ENCODE measurements around the gene ZNF143.
A peak's percentile ranks its signal among the peaks of the same experiment; 100 is the strongest.

ZNF143 gene

GRCh38 chr11:9561279-9561982 lies 100.6 kb downstream of the ZNF143 start:
- Histone ChIP-seq H3K9me3 (ENCODE audit: severe bottlenecking) (peaks cover 5% of the 10 kb centered on the region), H3K4me3 (ENCODE audit: severe bottlenecking) (no peak overlapping the region), H3K4me1 (ENCODE audit: insufficient read depth, poor library complexity, severe bottlenecking) (peaks cover 10% of the 10 kb centered on the region), H3K27ac (ENCODE audit: poor library complexity, severe bottlenecking) (no peak overlapping the region), H3K36me3 (ENCODE audit: low read depth) (no peaks in the 10 kb centered on the region), H3K27me3 (ENCODE audit: insufficient read depth, poor library complexity, severe bottlenecking) (no peaks in the 10 kb centered on the region)
- DNase-seq (ENCODE audit: low spot score) (no peak), ATAC-seq (ENCODE audit: low read depth) (no peak)
- TF ChIP-seq, protein P1, sequence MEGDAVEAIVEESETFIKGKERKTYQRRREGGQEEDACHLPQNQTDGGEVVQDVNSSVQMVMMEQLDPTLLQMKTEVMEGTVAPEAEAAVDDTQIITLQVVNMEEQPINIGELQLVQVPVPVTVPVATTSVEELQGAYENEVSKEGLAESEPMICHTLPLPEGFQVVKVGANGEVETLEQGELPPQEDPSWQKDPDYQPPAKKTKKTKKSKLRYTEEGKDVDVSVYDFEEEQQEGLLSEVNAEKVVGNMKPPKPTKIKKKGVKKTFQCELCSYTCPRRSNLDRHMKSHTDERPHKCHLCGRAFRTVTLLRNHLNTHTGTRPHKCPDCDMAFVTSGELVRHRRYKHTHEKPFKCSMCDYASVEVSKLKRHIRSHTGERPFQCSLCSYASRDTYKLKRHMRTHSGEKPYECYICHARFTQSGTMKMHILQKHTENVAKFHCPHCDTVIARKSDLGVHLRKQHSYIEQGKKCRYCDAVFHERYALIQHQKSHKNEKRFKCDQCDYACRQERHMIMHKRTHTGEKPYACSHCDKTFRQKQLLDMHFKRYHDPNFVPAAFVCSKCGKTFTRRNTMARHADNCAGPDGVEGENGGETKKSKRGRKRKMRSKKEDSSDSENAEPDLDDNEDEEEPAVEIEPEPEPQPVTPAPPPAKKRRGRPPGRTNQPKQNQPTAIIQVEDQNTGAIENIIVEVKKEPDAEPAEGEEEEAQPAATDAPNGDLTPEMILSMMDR (IDR thresholded peaks at IDR 0.05; ENCODE audit: poor library complexity, severe bottlenecking): no peak

- DNase-seq (ENCODE audit: low spot score) (no peak), ATAC-seq (ENCODE audit: low read depth) (no peak)
- H3K4me1 ChIP-seq (ENCODE audit: insufficient read depth, poor library complexity, severe bottlenecking): peaks cover 23% of the 10 kb centered on the region
- H3K36me3 ChIP-seq (ENCODE audit: low read depth): no peaks in the 10 kb centered on the region
- TF ChIP-seq, protein P1 (IDR thresholded peaks at IDR 0.05; ENCODE audit: poor library complexity, severe bottlenecking): no peak
- no peak overlapping the region for H3K4me3 ChIP-seq (ENCODE audit: severe bottlenecking)
- H3K27ac ChIP-seq (ENCODE audit: poor library complexity, severe bottlenecking): no peak overlapping the region
- H3K27me3 ChIP-seq (ENCODE audit: insufficient read depth, poor library complexity, severe bottlenecking): no peaks in the 10 kb centered on the region
- peaks cover 5% of the 10 kb centered on the region for H3K9me3 ChIP-seq (ENCODE audit: severe bottlenecking)
Measured at GRCh38 chr11:9562716-9563115, 101.9 kb downstream of the ZNF143 start.

- TF ChIP-seq, protein P1 (IDR thresholded peaks at IDR 0.05; ENCODE audit: poor library complexity, severe bottlenecking): no peak
- Histone ChIP-seq H3K27me3 (ENCODE audit: insufficient read depth, poor library complexity, severe bottlenecking) (no peaks in the 10 kb centered on the region), H3K4me3 (ENCODE audit: severe bottlenecking) (no peak overlapping the region), H3K9me3 (ENCODE audit: severe bottlenecking) (peaks cover 5% of the 10 kb centered on the region), H3K27ac (ENCODE audit: poor library complexity, severe bottlenecking) (no peak overlapping the region), H3K4me1 (ENCODE audit: insufficient read depth, poor library complexity, severe bottlenecking) (peaks cover 28% of the 10 kb centered on the region), H3K36me3 (ENCODE audit: low read depth) (no peaks in the 10 kb centered on the region)
- ATAC-seq (ENCODE audit: low read depth) (no peak), DNase-seq (ENCODE audit: low spot score) (no peak)
Measured at GRCh38 chr11:9563196-9563730, 102.5 kb downstream of the ZNF143 start.

DNA sequence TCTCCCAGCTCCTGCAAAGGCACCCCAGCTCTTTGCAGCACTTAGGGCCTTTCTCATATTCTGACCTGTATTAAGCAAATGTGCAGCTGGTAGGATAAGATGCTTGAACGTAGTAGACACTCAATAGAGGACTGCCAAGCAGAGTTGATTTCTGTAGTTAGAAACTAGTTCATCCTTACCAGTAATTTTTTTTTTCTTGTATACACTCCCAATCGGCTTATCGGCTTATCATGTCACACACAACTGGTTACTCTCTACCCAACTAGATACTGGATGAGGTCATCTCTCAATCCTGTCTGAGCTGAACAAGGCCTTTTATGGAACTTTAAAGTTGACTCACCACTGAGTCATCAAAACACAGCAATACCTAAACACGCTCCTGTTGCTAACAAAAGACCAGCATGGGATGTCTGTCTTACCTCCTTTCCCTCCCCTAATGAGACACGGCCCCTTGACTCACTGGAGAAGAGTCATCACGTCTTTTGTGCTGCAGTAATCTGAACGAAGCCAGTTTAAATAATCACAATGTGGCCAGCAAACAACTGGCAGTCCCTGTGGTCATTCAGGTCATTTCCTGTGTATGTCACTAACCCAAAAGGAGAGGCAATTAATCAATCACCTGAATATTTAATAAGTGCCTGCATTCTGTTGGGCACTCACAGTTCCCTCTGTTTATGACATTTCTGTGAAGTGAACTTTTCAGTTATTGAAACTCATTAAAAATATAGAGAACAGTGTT lies 105.2 kb downstream of the ZNF143 start:
- no peaks in the 10 kb centered on the region for H3K36me3 ChIP-seq (ENCODE audit: low read depth)
- peaks cover 43% of the 10 kb centered on the region for H3K4me1 ChIP-seq (ENCODE audit: insufficient read depth, poor library complexity, severe bottlenecking)
- ATAC-seq (ENCODE audit: low read depth) (peak; percentile 87), DNase-seq (ENCODE audit: low spot score) (peak; percentile 88)
- peaks cover 1% of the 10 kb centered on the region for H3K9me3 ChIP-seq (ENCODE audit: severe bottlenecking)
- TF ChIP-seq, protein P1 (IDR thresholded peaks at IDR 0.05; ENCODE audit: poor library complexity, severe bottlenecking): no peak
- no peak overlapping the region for H3K4me3 ChIP-seq (ENCODE audit: severe bottlenecking)
- H3K27me3 ChIP-seq (ENCODE audit: insufficient read depth, poor library complexity, severe bottlenecking): no peaks in the 10 kb centered on the region
- H3K27ac ChIP-seq (ENCODE audit: poor library complexity, severe bottlenecking): peak overlapping the region; percentile 97

Measured in RWPE2 (cell line).